Liver (tissue), 9 donors: Measurements from ENCODE around the gene MON1B. TPM values are rescaled to one million over a fixed set of nuclear protein-coding genes. Genes with fewer than 3 reads are reported as not detected.

Experiments used
- DNase-seq: peaks from one replicate; pipeline ENCODE4 v3.0.0-alpha.2; 2017; ENCODE audit warnings: low spot score
- H3K27ac ChIP-seq, 2 donors: one replicate each; pipeline ENCODE4 v1.7.0; 2013; ENCODE audit warnings: inconsistent platforms in 2 of 2, low read length in 2 of 2, control low read depth in 1 of 2, low read depth in 1 of 2, mild to moderate bottlenecking in 1 of 2
- H3K27me3 ChIP-seq, 4 donors: one replicate each; pipeline versions ENCODE4 v1.6.1 to v1.7.0; 2013; ENCODE audit warnings: low read length in 3 of 4, inconsistent platforms in 1 of 4, mild to moderate bottlenecking in 1 of 4, moderate library complexity in 1 of 4; ENCODE audit not compliant: control insufficient read depth in 4 of 4, insufficient read depth in 4 of 4
- H3K36me3 ChIP-seq, 4 donors: one replicate each; pipeline versions ENCODE4 v1.6.1 to v1.7.0; 2013; ENCODE audit warnings: low read length in 3 of 4, mild to moderate bottlenecking in 3 of 4, low read depth in 1 of 4, moderate library complexity in 1 of 4; ENCODE audit not compliant: control insufficient read depth in 4 of 4, insufficient read depth in 3 of 4
- H3K4me1 ChIP-seq, 4 donors: one replicate each; pipeline versions ENCODE4 v1.6.1 to v1.7.0; 2013; ENCODE audit warnings: low read length in 3 of 4, mild to moderate bottlenecking in 3 of 4, moderate library complexity in 1 of 4; ENCODE audit not compliant: control insufficient read depth in 4 of 4, insufficient read depth in 4 of 4
- H3K4me3 ChIP-seq, 3 donors: one replicate each; pipeline versions ENCODE4 v1.6.1 to v1.7.0; 2013; ENCODE audit warnings: low read length in 3 of 3, control low read depth in 1 of 3, low read depth in 1 of 3, mild to moderate bottlenecking in 1 of 3
- H3K9ac ChIP-seq, 2 donors: one replicate each; pipeline ENCODE4 v1.7.0; 2013; ENCODE audit warnings: low read length in 2 of 2, mild to moderate bottlenecking in 2 of 2, moderate library complexity in 2 of 2, control low read depth in 1 of 2, low read depth in 1 of 2
- H3K9me3 ChIP-seq, 4 donors: one replicate each; pipeline versions ENCODE4 v1.6.1 to v1.7.0; 2013; ENCODE audit warnings: low read length in 3 of 4; ENCODE audit not compliant: control insufficient read depth in 4 of 4
- EGR1 ChIP-seq, 2 donors: IDR thresholded peaks; 2 replicates each; pipeline ENCODE4 v1.6.1; 2016 to 2018; ENCODE audit warnings: antibody characterized with exemption in 2 of 2, low read depth in 2 of 2
- FOXA2 ChIP-seq: IDR thresholded peaks from 2 replicates; pipeline ENCODE4 v1.6.1; 2016; ENCODE audit warnings: antibody characterized with exemption
- GABPA ChIP-seq, 2 donors: IDR thresholded peaks in 1 of 2; conservative IDR thresholded peaks in 1 of 2; 2 replicates each; pipeline ENCODE4 v1.6.1; 2016; ENCODE audit warnings: antibody characterized with exemption in 2 of 2, mild to moderate bottlenecking in 1 of 2, moderate library complexity in 1 of 2
- HNF4A ChIP-seq, 2 donors: conservative IDR thresholded peaks; 2 replicates each; pipeline ENCODE4 v1.6.1; 2016; ENCODE audit warnings: antibody characterized with exemption in 2 of 2, mild to moderate bottlenecking in 2 of 2
- HNF4G ChIP-seq: IDR thresholded peaks from 2 replicates; pipeline ENCODE4 v1.6.1; 2016; ENCODE audit warnings: antibody characterized with exemption
- JUND ChIP-seq, 2 donors: IDR thresholded peaks; 2 replicates each; pipeline ENCODE4 v1.6.1; 2016; ENCODE audit warnings: antibody characterized with exemption in 2 of 2
- NR2F2 ChIP-seq: IDR thresholded peaks from 2 replicates; pipeline ENCODE4 v1.6.1; 2016; ENCODE audit warnings: antibody characterized with exemption
- RAD21 ChIP-seq, 2 donors: IDR thresholded peaks; 2 replicates each; pipeline ENCODE4 v1.6.1; 2016; ENCODE audit warnings: antibody characterized with exemption in 2 of 2, mild to moderate bottlenecking in 2 of 2
- RXRA ChIP-seq, 2 donors: IDR thresholded peaks; 2 replicates each; pipeline ENCODE4 v1.6.1; 2017 to 2018; ENCODE audit warnings: antibody characterized with exemption in 2 of 2, mild to moderate bottlenecking in 1 of 2
- SP1 ChIP-seq: IDR thresholded peaks from 2 replicates; pipeline ENCODE4 v1.6.1; 2018; ENCODE audit warnings: antibody characterized with exemption, mild to moderate bottlenecking
- TAF1 ChIP-seq: conservative IDR thresholded peaks from 2 replicates; pipeline ENCODE4 v1.6.1; 2016; ENCODE audit warnings: antibody characterized with exemption, mild to moderate bottlenecking
- YY1 ChIP-seq: IDR thresholded peaks from 2 replicates; pipeline ENCODE4 v1.6.1; 2016; ENCODE audit warnings: antibody characterized with exemption, mild to moderate bottlenecking
- WGBS: extraction: QIAGEN DNeasy Blood & Tissue Kit; methylation state at CpG from one replicate; pipeline ENCODE4 v1.1.7; 2013; 5-methylcytosine and 5-hydroxymethylcytosine counted together
- polyA plus RNA-seq, 2 donors: library from polyadenylated mRNA; stranded (reverse) in 1 of 2; unstranded in 1 of 2; fragments of 200-250 nt in 1 of 2; fragments of >200 nt in 1 of 2; fragmentation: Nextera tagmentation in 1 of 2; extraction: Ambion mirVana in 1 of 2; gene quantifications; one replicate each; pipeline versions ENCODE4 v1.2.1 to v1.2.3, GENCODE V29; 2013 to 2015
- total RNA-seq, 2 donors: library from RNA; depleted of rRNA; stranded (reverse); fragments of >200 nt; gene quantifications; one replicate each; pipeline ENCODE4 v1.2.3, GENCODE V29; 2014
- TF ChIP-seq, protein P1 (sequence below): fragments of 150-350 bp; IDR thresholded peaks from 2 replicates; pipeline ENCODE4 v1.5.1; 2017; ENCODE audit warnings: improper control_type of control experiment, low read depth, low read length; ENCODE audit not compliant: missing input control
- TF ChIP-seq, protein P2 (sequence below): IDR thresholded peaks from 2 replicates; pipeline ENCODE4 v1.6.1; 2016; ENCODE audit warnings: antibody characterized with exemption
- TF ChIP-seq, protein P3 (sequence below): IDR thresholded peaks from 2 replicates; pipeline ENCODE4 v1.6.1; 2016; ENCODE audit warnings: antibody characterized with exemption, mild to moderate bottlenecking
- TF ChIP-seq, protein P4 (sequence below): IDR thresholded peaks from 2 replicates; pipeline ENCODE4 v1.6.1; 2016; ENCODE audit warnings: antibody characterized with exemption
- TF ChIP-seq, protein P5 (sequence below): IDR thresholded peaks from 2 replicates; pipeline ENCODE4 v1.6.1; 2016; ENCODE audit warnings: antibody characterized with exemption
- donor health status: healthy.
- donor health status: healthy.
- donor health status: healthy.
- donor health status: healthy.
- donor health status: healthy.

The MON1B gene
- total and polyA plus RNA-seq, 4 donors: 7.1 to 23.5 (median 12.4) TPM

DNA sequence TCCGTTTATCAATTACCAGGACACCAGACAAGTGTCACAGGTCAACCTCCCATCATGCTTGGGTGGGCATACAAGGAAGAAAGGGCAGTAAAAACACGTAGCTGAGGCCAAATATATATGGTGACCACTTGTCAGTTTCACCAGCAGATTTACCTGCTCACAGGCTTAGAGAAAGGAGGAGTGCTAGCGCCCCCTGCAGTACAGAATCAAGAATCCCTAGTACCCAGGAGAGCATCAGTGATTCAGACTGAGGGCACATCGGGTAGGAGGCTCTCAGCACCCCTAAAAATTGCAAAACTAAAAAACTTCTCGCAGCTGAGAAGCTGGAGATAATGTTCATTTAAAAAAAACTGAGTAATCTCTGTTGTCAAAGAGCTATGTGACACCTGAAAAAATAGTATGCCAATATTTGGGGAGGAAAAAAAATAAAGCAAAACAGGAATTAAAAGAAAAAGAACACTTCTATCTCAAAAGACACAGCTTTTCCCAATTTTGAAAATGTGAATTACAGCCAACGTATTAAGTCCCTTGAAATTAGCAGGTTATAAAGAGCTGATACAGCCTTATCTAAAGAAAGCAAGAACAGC lies 21.2 kb upstream of the MON1B start:
- Histone ChIP-seq H3K9me3 (no peaks in the 10 kb centered on the region), H3K36me3 (no peaks in the 10 kb centered on the region), H3K4me3 (no peak overlapping the region), H3K9ac (no peak overlapping the region), H3K4me1 (no peaks in the 10 kb centered on the region), H3K27ac (no peak overlapping the region), H3K27me3 (peaks cover 0 to 3% (median 0%) of the 10 kb centered on the region in 4 donors)
- TF ChIP-seq, protein P1, sequence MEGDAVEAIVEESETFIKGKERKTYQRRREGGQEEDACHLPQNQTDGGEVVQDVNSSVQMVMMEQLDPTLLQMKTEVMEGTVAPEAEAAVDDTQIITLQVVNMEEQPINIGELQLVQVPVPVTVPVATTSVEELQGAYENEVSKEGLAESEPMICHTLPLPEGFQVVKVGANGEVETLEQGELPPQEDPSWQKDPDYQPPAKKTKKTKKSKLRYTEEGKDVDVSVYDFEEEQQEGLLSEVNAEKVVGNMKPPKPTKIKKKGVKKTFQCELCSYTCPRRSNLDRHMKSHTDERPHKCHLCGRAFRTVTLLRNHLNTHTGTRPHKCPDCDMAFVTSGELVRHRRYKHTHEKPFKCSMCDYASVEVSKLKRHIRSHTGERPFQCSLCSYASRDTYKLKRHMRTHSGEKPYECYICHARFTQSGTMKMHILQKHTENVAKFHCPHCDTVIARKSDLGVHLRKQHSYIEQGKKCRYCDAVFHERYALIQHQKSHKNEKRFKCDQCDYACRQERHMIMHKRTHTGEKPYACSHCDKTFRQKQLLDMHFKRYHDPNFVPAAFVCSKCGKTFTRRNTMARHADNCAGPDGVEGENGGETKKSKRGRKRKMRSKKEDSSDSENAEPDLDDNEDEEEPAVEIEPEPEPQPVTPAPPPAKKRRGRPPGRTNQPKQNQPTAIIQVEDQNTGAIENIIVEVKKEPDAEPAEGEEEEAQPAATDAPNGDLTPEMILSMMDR: peak; percentile 49
- TF ChIP-seq, protein P2, sequence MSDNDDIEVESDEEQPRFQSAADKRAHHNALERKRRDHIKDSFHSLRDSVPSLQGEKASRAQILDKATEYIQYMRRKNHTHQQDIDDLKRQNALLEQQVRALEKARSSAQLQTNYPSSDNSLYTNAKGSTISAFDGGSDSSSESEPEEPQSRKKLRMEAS: no peak
- TF ChIP-seq, protein P3, sequence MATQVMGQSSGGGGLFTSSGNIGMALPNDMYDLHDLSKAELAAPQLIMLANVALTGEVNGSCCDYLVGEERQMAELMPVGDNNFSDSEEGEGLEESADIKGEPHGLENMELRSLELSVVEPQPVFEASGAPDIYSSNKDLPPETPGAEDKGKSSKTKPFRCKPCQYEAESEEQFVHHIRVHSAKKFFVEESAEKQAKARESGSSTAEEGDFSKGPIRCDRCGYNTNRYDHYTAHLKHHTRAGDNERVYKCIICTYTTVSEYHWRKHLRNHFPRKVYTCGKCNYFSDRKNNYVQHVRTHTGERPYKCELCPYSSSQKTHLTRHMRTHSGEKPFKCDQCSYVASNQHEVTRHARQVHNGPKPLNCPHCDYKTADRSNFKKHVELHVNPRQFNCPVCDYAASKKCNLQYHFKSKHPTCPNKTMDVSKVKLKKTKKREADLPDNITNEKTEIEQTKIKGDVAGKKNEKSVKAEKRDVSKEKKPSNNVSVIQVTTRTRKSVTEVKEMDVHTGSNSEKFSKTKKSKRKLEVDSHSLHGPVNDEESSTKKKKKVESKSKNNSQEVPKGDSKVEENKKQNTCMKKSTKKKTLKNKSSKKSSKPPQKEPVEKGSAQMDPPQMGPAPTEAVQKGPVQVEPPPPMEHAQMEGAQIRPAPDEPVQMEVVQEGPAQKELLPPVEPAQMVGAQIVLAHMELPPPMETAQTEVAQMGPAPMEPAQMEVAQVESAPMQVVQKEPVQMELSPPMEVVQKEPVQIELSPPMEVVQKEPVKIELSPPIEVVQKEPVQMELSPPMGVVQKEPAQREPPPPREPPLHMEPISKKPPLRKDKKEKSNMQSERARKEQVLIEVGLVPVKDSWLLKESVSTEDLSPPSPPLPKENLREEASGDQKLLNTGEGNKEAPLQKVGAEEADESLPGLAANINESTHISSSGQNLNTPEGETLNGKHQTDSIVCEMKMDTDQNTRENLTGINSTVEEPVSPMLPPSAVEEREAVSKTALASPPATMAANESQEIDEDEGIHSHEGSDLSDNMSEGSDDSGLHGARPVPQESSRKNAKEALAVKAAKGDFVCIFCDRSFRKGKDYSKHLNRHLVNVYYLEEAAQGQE: no peak
- TF ChIP-seq EGR1 (IDR thresholded peaks at IDR 0.05; ENCODE audit: low read depth in 2 of 2) (no peak), RAD21 (IDR thresholded peaks at IDR 0.05) (peak; percentile 76 to 83), HNF4A (conservative IDR thresholded peaks at IDR 0.05) (no peak), JUND (IDR thresholded peaks at IDR 0.05) (no peak), YY1 (no peak), SP1 (no peak), RXRA (IDR thresholded peaks at IDR 0.05) (no peak), NR2F2 (no peak), FOXA2 (no peak), HNF4G (no peak), TAF1 (no peak), GABPA (IDR thresholded peaks at IDR 0.05 in 1 of 2, conservative IDR thresholded peaks at IDR 0.05 in 1 of 2) (no peak)
- TF ChIP-seq, protein P4, sequence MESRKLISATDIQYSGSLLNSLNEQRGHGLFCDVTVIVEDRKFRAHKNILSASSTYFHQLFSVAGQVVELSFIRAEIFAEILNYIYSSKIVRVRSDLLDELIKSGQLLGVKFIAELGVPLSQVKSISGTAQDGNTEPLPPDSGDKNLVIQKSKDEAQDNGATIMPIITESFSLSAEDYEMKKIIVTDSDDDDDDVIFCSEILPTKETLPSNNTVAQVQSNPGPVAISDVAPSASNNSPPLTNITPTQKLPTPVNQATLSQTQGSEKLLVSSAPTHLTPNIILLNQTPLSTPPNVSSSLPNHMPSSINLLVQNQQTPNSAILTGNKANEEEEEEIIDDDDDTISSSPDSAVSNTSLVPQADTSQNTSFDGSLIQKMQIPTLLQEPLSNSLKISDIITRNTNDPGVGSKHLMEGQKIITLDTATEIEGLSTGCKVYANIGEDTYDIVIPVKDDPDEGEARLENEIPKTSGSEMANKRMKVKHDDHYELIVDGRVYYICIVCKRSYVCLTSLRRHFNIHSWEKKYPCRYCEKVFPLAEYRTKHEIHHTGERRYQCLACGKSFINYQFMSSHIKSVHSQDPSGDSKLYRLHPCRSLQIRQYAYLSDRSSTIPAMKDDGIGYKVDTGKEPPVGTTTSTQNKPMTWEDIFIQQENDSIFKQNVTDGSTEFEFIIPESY: no peak
- TF ChIP-seq, protein P5, sequence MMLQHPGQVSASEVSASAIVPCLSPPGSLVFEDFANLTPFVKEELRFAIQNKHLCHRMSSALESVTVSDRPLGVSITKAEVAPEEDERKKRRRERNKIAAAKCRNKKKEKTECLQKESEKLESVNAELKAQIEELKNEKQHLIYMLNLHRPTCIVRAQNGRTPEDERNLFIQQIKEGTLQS: no peak
- DNase-seq: peak; percentile 53
- WGBS: 12% methylated on average over 6 of the region's 6 CpGs
